Breast epithelium (tissue), 3 donors: ENCODE measurements around the gene CBFA2T2.

ENCODE experiments used
- CTCF ChIP-seq, 3 donors: fragments of 450-650 bp; IDR thresholded peaks; one replicate each; pipeline ENCODE4 v1.5.1; 2016 to 2017; ENCODE audit warnings: antibody characterized with exemption in 3 of 3, mild to moderate bottlenecking in 3 of 3, moderate library complexity in 3 of 3
- POLR2A ChIP-seq: fragments of 450-650 bp; IDR thresholded peaks from one replicate; pipeline ENCODE4 v1.6.1; 2016; ENCODE audit warnings: antibody characterized with exemption, mild to moderate bottlenecking, moderate library complexity

- no peak for TF ChIP-seq CTCF (IDR thresholded peaks at IDR 0.05)
- TF ChIP-seq POLR2A, result no peak
Measured at GRCh38 chr20:33669873-33670640, 180.2 kb downstream of the CBFA2T2 start.
